Testis (tissue), 2 donors: Measurements from ENCODE around the gene MX1.

Experiments
- CTCF ChIP-seq, 3 experiments: fragments of 450-650 bp in 2 of 3; fragments of 200-600 bp in 1 of 3; sonication (generic) in 1 of 3; IDR thresholded peaks; one replicate each; pipeline ENCODE4 v1.5.1; 2016 to 2019; ENCODE audit warnings: antibody characterized with exemption in 3 of 3, mild to moderate bottlenecking in 2 of 3, moderate library complexity in 1 of 3
- POLR2A ChIP-seq: fragments of 450-650 bp; IDR thresholded peaks from one replicate; pipeline ENCODE4 v1.6.1; 2017; ENCODE audit warnings: antibody characterized with exemption, mild to moderate bottlenecking, moderate library complexity

- TF ChIP-seq POLR2A (no peak), CTCF (IDR thresholded peaks at IDR 0.05) (no peak)
Measured at GRCh38 chr21:41494242-41494641, 68.2 kb downstream of the MX1 start.
